HepG2 (cell line): Measurements from ENCODE around the gene ANXA2. TPM values are rescaled to one million over a fixed set of nuclear protein-coding genes. Genes with fewer than 3 reads are reported as not detected.

Experiments
- DNMT1 ChIP-seq: sonication (generic); formaldehyde crosslinking; IDR thresholded peaks from 2 replicates; pipeline ENCODE4 v1.5.1; 2020; ENCODE audit warnings: mild to moderate bottlenecking, missing genetic modification reagents
- E2F2 ChIP-seq: sonication (generic); formaldehyde crosslinking; IDR thresholded peaks from 2 replicates; pipeline ENCODE4 v1.4.0; 2020; ENCODE audit warnings: missing genetic modification reagents, borderline replicate concordance
- GATAD2A ChIP-seq: IDR thresholded peaks from 2 replicates; pipeline ENCODE4 v1.6.1; 2016
- IRX3 ChIP-seq: sonication (generic); formaldehyde crosslinking; IDR thresholded peaks from 2 replicates; pipeline ENCODE4 v1.8.1; 2023; ENCODE audit warnings: mild to moderate bottlenecking, low read depth, missing genetic modification reagents, borderline replicate concordance
- KAT8 ChIP-seq: IDR thresholded peaks from 2 replicates; pipeline ENCODE4 v1.6.1; 2016; ENCODE audit warnings: missing genetic modification reagents, missing compliant biosample characterization
- MED1 ChIP-seq: sonication (generic); formaldehyde crosslinking; IDR thresholded peaks from 2 replicates; pipeline ENCODE4 v1.4.0; 2020; ENCODE audit warnings: missing genetic modification reagents
- PAF1 ChIP-seq: IDR thresholded peaks from 2 replicates; pipeline ENCODE4 v1.6.1; 2016; ENCODE audit warnings: missing genetic modification reagents, missing compliant biosample characterization
- SOX6 ChIP-seq, 2 experiments: fragments of 450-650 bp in 1 of 2; sonication (generic) in 1 of 2; formaldehyde crosslinking in 1 of 2; IDR thresholded peaks; 2 replicates each; pipeline versions ENCODE4 v1.4.0 to v1.6.1; 2017 to 2020; ENCODE audit warnings: antibody characterized with exemption in 1 of 2, mild to moderate bottlenecking in 1 of 2, missing genetic modification reagents in 1 of 2
- SP5 ChIP-seq: IDR thresholded peaks from 2 replicates; pipeline ENCODE4 v1.6.1; 2016; ENCODE audit warnings: low read depth, borderline replicate concordance
- ZNF12 ChIP-seq: sonication (generic); formaldehyde crosslinking; IDR thresholded peaks from 2 replicates; pipeline ENCODE4 v1.5.0; 2020; ENCODE audit warnings: missing genetic modification reagents
- ZNF20 ChIP-seq: sonication (generic); formaldehyde crosslinking; IDR thresholded peaks from 2 replicates; pipeline ENCODE4 v1.4.0; 2020; ENCODE audit warnings: mild to moderate bottlenecking, moderate library complexity, missing genetic modification reagents
- ZNF276 ChIP-seq: sonication (generic); formaldehyde crosslinking; IDR thresholded peaks from 2 replicates; pipeline ENCODE4 v1.4.0; 2020; ENCODE audit warnings: mild to moderate bottlenecking, low read depth, missing genetic modification reagents
- ZNF280D ChIP-seq: sonication (generic); formaldehyde crosslinking; IDR thresholded peaks from 2 replicates; pipeline ENCODE4 v1.5.1; 2020; ENCODE audit warnings: mild to moderate bottlenecking, missing genetic modification reagents
- ZNF546 ChIP-seq: sonication (generic); formaldehyde crosslinking; conservative IDR thresholded peaks from 2 replicates; pipeline ENCODE4 v1.8.1; 2023; ENCODE audit warnings: mild to moderate bottlenecking, missing genetic modification reagents
- ZNF549 ChIP-seq: sonication (generic); formaldehyde crosslinking; IDR thresholded peaks from 2 replicates; pipeline ENCODE4 v1.5.0; 2020; ENCODE audit warnings: missing genetic modification reagents
- ZNF550 ChIP-seq: sonication (generic); formaldehyde crosslinking; IDR thresholded peaks from 2 replicates; pipeline ENCODE4 v1.4.0; 2020; ENCODE audit warnings: mild to moderate bottlenecking, missing genetic modification reagents, borderline replicate concordance
- ZNF777 ChIP-seq: sonication (generic); formaldehyde crosslinking; IDR thresholded peaks from 2 replicates; pipeline ENCODE4 v1.4.0; 2020; ENCODE audit warnings: missing genetic modification reagents
- polyA plus RNA-seq, 8 experiments: library from polyadenylated mRNA; depleted of rRNA in 3 of 8; stranded (reverse) in 7 of 8; unstranded in 1 of 8; fragments of >200 nt; fragmentation: Illumina TruSeq in 4 of 8; extraction: Trizol in 4 of 8; gene quantifications; 2 replicates each; pipeline versions ENCODE4 v1.2.1 to v1.2.3, GENCODE V29; 2011 to 2016; ENCODE audit warnings: low read depth in 4 of 8, missing spikeins in 1 of 8, mixed read lengths in 1 of 8; ENCODE audit not compliant: insufficient read depth in 1 of 8
- total RNA-seq, 5 experiments: library from RNA; depleted of rRNA; stranded (reverse); fragments of >200 nt; fragmentation: Illumina TruSeq; extraction: Trizol; gene quantifications; 2 replicates each; pipeline ENCODE4 v1.2.3, GENCODE V29; 2016; ENCODE audit warnings: low read depth in 1 of 5
- TF ChIP-seq, protein P1 (sequence below): sonication (generic); formaldehyde crosslinking; conservative IDR thresholded peaks from 2 replicates; pipeline ENCODE4 v1.4.0; 2020; ENCODE audit warnings: missing genetic modification reagents
- TF ChIP-seq, protein P2 (sequence below): fragments of 450-650 bp; IDR thresholded peaks from 2 replicates; pipeline ENCODE4 v1.6.1; 2017; ENCODE audit warnings: mild to moderate bottlenecking
- TF ChIP-seq, protein P3 (sequence below): sonication (generic); formaldehyde crosslinking; IDR thresholded peaks from 2 replicates; pipeline ENCODE4 v1.8.0; 2022; ENCODE audit warnings: missing genetic modification reagents, low read depth, mild to moderate bottlenecking, borderline replicate concordance

The ANXA2 gene
- total and polyA plus RNA-seq, 2 of the 13 experiments (the other 11 are each of a cell fraction or from before 2014, with no cell fraction given) = 196 to 613 TPM

- TF ChIP-seq DNMT1 (CRISPR knock-in tag) = no peak
- TF ChIP-seq, protein P1, sequence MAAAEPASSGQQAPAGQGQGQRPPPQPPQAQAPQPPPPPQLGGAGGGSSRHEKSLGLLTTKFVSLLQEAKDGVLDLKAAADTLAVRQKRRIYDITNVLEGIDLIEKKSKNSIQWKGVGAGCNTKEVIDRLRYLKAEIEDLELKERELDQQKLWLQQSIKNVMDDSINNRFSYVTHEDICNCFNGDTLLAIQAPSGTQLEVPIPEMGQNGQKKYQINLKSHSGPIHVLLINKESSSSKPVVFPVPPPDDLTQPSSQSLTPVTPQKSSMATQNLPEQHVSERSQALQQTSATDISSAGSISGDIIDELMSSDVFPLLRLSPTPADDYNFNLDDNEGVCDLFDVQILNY (CRISPR knock-in tag) = no peak
- no peak for TF ChIP-seq ZNF276 (CRISPR knock-in tag)
- no peak for TF ChIP-seq SOX6 (IDR thresholded peaks at IDR 0.05)
- peak; percentile 99 for TF ChIP-seq SOX6 (CRISPR knock-in tag; IDR thresholded peaks at IDR 0.05)
- no peak for TF ChIP-seq ZNF550 (CRISPR knock-in tag)
- TF ChIP-seq ZNF12 (CRISPR knock-in tag) = peak; percentile 88
- TF ChIP-seq, protein P2, sequence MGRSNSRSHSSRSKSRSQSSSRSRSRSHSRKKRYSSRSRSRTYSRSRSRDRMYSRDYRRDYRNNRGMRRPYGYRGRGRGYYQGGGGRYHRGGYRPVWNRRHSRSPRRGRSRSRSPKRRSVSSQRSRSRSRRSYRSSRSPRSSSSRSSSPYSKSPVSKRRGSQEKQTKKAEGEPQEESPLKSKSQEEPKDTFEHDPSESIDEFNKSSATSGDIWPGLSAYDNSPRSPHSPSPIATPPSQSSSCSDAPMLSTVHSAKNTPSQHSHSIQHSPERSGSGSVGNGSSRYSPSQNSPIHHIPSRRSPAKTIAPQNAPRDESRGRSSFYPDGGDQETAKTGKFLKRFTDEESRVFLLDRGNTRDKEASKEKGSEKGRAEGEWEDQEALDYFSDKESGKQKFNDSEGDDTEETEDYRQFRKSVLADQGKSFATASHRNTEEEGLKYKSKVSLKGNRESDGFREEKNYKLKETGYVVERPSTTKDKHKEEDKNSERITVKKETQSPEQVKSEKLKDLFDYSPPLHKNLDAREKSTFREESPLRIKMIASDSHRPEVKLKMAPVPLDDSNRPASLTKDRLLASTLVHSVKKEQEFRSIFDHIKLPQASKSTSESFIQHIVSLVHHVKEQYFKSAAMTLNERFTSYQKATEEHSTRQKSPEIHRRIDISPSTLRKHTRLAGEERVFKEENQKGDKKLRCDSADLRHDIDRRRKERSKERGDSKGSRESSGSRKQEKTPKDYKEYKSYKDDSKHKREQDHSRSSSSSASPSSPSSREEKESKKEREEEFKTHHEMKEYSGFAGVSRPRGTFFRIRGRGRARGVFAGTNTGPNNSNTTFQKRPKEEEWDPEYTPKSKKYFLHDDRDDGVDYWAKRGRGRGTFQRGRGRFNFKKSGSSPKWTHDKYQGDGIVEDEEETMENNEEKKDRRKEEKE = no peak
- no peak for TF ChIP-seq ZNF777
- peak; percentile 56 for TF ChIP-seq KAT8 (CRISPR knock-in tag)
- peak; percentile 94 for TF ChIP-seq MED1
- TF ChIP-seq ZNF549 (CRISPR knock-in tag) = no peak
- TF ChIP-seq ZNF546 (CRISPR knock-in tag) = no peak
- TF ChIP-seq, protein P3, sequence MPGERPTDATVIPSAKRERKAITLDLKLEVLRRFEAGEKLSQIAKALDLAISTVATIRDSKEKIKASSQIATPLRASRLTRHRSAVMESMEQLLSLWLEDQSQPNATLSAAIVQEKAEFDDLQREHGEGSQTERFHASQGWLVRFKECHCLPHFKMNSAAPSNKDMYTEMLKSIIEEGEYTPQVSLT = no peak
- TF ChIP-seq ZNF280D (CRISPR knock-in tag) = no peak
- TF ChIP-seq E2F2 = no peak
- TF ChIP-seq GATAD2A (CRISPR knock-in tag) = peak; percentile 97
- no peak for TF ChIP-seq SP5 (CRISPR knock-in tag)
- no peak for TF ChIP-seq IRX3 (CRISPR knock-in tag)
- TF ChIP-seq PAF1 (CRISPR knock-in tag) = no peak
- TF ChIP-seq ZNF20 = no peak
Measured at GRCh38 chr15:60374628-60375081, 23.1 kb downstream of the ANXA2 start (continued).
